ENCODE measurements around the gene PLCG2. TPM values are rescaled to one million over a fixed set of nuclear protein-coding genes. Genes with fewer than 3 reads are reported as not detected.

The PLCG2 gene
- total RNA-seq, 2 experiments from 2014 or later: 196 to 485 TPM

DNA sequence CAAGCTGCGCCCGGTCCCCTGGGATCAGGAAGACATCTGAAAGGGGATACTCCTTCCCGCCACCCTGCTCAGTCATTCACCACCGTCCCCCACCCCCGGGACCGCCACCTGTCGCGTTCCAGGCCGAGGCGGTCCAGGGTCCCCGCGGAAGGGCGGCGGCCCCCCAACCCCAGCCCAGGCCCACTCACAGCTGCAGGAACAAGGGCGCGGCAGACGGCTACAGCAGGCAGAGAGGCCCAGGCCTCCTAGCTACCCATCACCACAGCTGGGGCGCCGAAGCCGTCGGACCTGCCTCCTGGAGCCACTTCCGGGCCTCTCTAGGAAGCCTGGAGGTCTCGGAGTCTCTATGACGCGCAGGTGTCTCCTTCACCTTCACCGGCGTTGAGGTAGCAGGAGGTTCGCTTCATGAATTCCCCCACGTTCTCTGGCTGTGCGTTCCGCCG lies 232.1 kb downstream of the PLCG2 start, which contains the start of gene SDR42E1:
SDR42E1 (minus strand) TSS at position 272 of the 443 bp plus-strand sequence. CDS start 10,612 bp downstream, outside the sequence.
- Histone ChIP-seq H3K79me2 (ENCODE audit: insufficient read depth, low read depth, low read length) (no peaks in the 10 kb centered on the region), H3K9me2 (ENCODE audit: insufficient read depth, low read length) (no peaks in the 10 kb centered on the region), H2AFZ (ENCODE audit: low read length) (no peak within 1 kb of the TSS), H3K4me3 (ENCODE audit: low read depth, low read length, poor library complexity, severe bottlenecking) (peak within 1 kb of the TSS; percentile 17), H4K20me1 (ENCODE audit: insufficient read depth, low read length) (no peaks in the 10 kb centered on the region), H3K27ac (ENCODE audit: low read depth, low read length, poor library complexity, severe bottlenecking) (no peak within 1 kb of the TSS), H3K4me2 (ENCODE audit: low read length) (peak within 1 kb of the TSS; percentile 45; the same call in 1 of the 2 replicates), H3K4me1 (ENCODE audit: insufficient read depth, low read length, poor library complexity, severe bottlenecking) (no peaks in the 10 kb centered on the region), H3K36me3 (ENCODE audit: insufficient read depth, low read length) (no peaks in the 10 kb centered on the region), H3K9me3 (ENCODE audit: low read length) (0 out of 2 replicates have a peak, but pooled peaks cover 10% of the 10 kb centered on the region)
- BruUV-seq (replicated peaks): no TSS peak
- TF ChIP-seq EZH2phosphoT487 (IDR thresholded peaks at IDR 0.05; ENCODE audit: borderline replicate concordance, low read depth, low read length): no peak
- TF ChIP-seq, protein P1, sequence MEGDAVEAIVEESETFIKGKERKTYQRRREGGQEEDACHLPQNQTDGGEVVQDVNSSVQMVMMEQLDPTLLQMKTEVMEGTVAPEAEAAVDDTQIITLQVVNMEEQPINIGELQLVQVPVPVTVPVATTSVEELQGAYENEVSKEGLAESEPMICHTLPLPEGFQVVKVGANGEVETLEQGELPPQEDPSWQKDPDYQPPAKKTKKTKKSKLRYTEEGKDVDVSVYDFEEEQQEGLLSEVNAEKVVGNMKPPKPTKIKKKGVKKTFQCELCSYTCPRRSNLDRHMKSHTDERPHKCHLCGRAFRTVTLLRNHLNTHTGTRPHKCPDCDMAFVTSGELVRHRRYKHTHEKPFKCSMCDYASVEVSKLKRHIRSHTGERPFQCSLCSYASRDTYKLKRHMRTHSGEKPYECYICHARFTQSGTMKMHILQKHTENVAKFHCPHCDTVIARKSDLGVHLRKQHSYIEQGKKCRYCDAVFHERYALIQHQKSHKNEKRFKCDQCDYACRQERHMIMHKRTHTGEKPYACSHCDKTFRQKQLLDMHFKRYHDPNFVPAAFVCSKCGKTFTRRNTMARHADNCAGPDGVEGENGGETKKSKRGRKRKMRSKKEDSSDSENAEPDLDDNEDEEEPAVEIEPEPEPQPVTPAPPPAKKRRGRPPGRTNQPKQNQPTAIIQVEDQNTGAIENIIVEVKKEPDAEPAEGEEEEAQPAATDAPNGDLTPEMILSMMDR (conservative IDR thresholded peaks at IDR 0.05; ENCODE audit: low read length): no peak
- ChIA-PET POLR2A (interaction anchor here (0.7 kb wide), 1 partner anchor 158 kb away, joined by 4 read pairs; no protein-coding TSS in a partner anchor), CTCF (ENCODE audit: unreplicated experiment) (no interaction called here)
- peak; percentile 11 for DNase-seq (ENCODE audit: low spot score)
- intact Hi-C loops (cut with micrococcal nuclease; ENCODE audit: unreplicated experiment): no loop called here

Other genes with a start within 250 kb of the PLCG2 start
- under 0.01 TPM in 1 of 2 replicates, not detected in the other for gene SDR42E1, start 232.2 kb downstream of the PLCG2 start, total RNA-seq (2014; rRNA removed; shearing (Covaris generic))
- 0.53 and 0.65 TPM in 2 replicates for gene SDR42E1, start 232.2 kb downstream of the PLCG2 start, total RNA-seq (2022)

All from OCI-LY7 (cell line).